Measurements from ENCODE around the gene GFRA1.
"Not testable (repeated sequence)": the region's sequence is repeated elsewhere in the genome, so short reads cannot be mapped to it uniquely, and the experiment has no call there.

GFRA1 gene

GRCh38 chr10:116056445-116057293 is 216.3 kb downstream of the GFRA1 start:
- no peak for DNase-seq

- no peak for DNase-seq
Observed at GRCh38 chr10:116055917-116056252, 217.1 kb downstream of the GFRA1 start.

- no peak for DNase-seq
Observed at GRCh38 chr10:116055252-116055916, 217.6 kb downstream of the GFRA1 start.

GRCh38 chr10:116053910-116054309 is 219.1 kb downstream of the GFRA1 start:
- no peak for DNase-seq

GRCh38 chr10:116053009-116053730 is 219.8 kb downstream of the GFRA1 start:
- not testable (repeated sequence) for DNase-seq

- DNase-seq, result not testable (repeated sequence)
Observed at GRCh38 chr10:116052522-116052921, 220.5 kb downstream of the GFRA1 start.

GRCh38 chr10:116049974-116050304 is 223.1 kb downstream of the GFRA1 start:
- no peak for DNase-seq

GRCh38 chr10:116049158-116049973 is 223.6 kb downstream of the GFRA1 start:
- no peak for DNase-seq

- DNase-seq, result no peak
Observed at GRCh38 chr10:116045366-116046356, 227.3 kb downstream of the GFRA1 start.

GRCh38 chr10:116044801-116045248 is 228.2 kb downstream of the GFRA1 start:
- no peak for DNase-seq

- no peak for DNase-seq
Observed at GRCh38 chr10:116043861-116044260, 229.1 kb downstream of the GFRA1 start.

- DNase-seq, result no peak
Observed at GRCh38 chr10:116043304-116043703, 229.7 kb downstream of the GFRA1 start.

- no peak for DNase-seq
Observed at GRCh38 chr10:116041948-116042347, 231.1 kb downstream of the GFRA1 start.

- no peak for DNase-seq
Observed at GRCh38 chr10:116039612-116040011, 233.4 kb downstream of the GFRA1 start.

GRCh38 chr10:116038259-116038658 is 234.7 kb downstream of the GFRA1 start:
- no peak for DNase-seq

- not testable (repeated sequence) for DNase-seq
Observed at GRCh38 chr10:116035406-116035805, 237.6 kb downstream of the GFRA1 start.

- DNase-seq, result no peak
Observed at GRCh38 chr10:116030576-116030975, 242.4 kb downstream of the GFRA1 start.

- no peak for DNase-seq
Observed at GRCh38 chr10:116029826-116030225, 243.2 kb downstream of the GFRA1 start.

- DNase-seq, result no peak
Observed at GRCh38 chr10:116027355-116027754, 245.7 kb downstream of the GFRA1 start.

- no peak for DNase-seq
Observed at GRCh38 chr10:116026725-116027124, 246.3 kb downstream of the GFRA1 start.

GRCh38 chr10:116026315-116026714 is 246.7 kb downstream of the GFRA1 start:
- no peak for DNase-seq

Measured in CD4-positive, alpha-beta T cell treated with Interferon gamma for 1 hour (primary cell).